Adrenal gland (tissue), 5 donors: Measurements from ENCODE around the gene KDM4C.

ENCODE experiments used
- POLR2A ChIP-seq, 2 donors: fragments of 450-650 bp; IDR thresholded peaks; one replicate each; pipeline ENCODE4 v1.6.1; 2017; ENCODE audit warnings: antibody characterized with exemption in 2 of 2, mild to moderate bottlenecking in 2 of 2, moderate library complexity in 1 of 2
- TF ChIP-seq, protein P1 (sequence below), 6 experiments: fragments of 450-650 bp in 4 of 6; fragments of 200-600 bp in 2 of 6; sonication (generic) in 1 of 6; IDR thresholded peaks; 1 replicate in 5 of 6; 2 replicates in 1 of 6; pipeline versions ENCODE4 v1.5.1 to v1.8.0; 2016 to 2021; ENCODE audit warnings: antibody characterized with exemption in 6 of 6, mild to moderate bottlenecking in 2 of 6, moderate library complexity in 1 of 6
- donor health status: DM: no; HTN: no; CAD: no.

DNA sequence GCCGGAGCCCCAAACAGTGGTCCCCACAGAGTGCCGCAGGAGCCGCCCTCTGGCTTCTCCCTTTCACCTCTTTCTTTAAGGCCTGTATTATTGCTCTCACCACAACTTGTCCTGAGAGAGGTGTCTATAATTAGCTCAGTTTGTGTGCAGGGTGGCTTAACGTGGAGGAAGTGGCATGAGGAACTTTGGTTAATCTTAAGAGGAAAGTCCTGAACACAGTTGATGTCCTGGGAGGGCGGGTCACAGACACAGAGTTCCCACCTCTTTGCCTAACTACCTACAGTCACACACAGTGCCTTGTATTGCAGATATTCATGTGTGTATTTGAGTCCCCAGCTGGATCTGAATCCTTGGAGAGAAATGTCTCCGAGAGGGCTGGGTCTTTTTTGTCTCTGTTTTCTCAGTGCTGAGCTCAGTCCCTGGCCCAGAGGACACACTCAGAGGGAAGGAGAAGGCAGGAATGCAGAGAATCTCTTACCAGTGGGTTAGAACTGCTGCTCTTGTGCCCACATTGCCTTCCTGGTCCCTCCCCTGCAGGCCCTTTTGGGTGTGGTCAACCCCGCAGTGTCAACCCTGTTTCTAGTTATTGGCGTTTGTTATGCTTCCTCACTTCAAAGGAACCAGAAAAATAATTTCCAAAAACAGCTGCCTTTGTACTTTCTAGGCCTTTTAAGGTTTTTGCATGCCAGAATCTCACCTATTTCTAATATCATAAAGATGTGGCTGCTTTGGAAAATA, 392.5 kb downstream of the KDM4C start:
- no peak for TF ChIP-seq POLR2A (IDR thresholded peaks at IDR 0.05)
- TF ChIP-seq, protein P1, sequence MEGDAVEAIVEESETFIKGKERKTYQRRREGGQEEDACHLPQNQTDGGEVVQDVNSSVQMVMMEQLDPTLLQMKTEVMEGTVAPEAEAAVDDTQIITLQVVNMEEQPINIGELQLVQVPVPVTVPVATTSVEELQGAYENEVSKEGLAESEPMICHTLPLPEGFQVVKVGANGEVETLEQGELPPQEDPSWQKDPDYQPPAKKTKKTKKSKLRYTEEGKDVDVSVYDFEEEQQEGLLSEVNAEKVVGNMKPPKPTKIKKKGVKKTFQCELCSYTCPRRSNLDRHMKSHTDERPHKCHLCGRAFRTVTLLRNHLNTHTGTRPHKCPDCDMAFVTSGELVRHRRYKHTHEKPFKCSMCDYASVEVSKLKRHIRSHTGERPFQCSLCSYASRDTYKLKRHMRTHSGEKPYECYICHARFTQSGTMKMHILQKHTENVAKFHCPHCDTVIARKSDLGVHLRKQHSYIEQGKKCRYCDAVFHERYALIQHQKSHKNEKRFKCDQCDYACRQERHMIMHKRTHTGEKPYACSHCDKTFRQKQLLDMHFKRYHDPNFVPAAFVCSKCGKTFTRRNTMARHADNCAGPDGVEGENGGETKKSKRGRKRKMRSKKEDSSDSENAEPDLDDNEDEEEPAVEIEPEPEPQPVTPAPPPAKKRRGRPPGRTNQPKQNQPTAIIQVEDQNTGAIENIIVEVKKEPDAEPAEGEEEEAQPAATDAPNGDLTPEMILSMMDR (IDR thresholded peaks at IDR 0.05), result no peak
